Measurements from ENCODE around the gene PRMT9.

- TF ChIP-seq POLR2AphosphoS5 (IDR thresholded peaks at IDR 0.05): no peak
- TF ChIP-seq CTCF (IDR thresholded peaks at IDR 0.05): no peak
Measured at GRCh38 chr4:147589586-147589985, 94.4 kb downstream of the PRMT9 start.
